Fibroblast of lung (primary cell): Measurements from ENCODE around the gene PDRG1.

Source experiments
- CTCF ChIP-seq, 2 donors: IDR thresholded peaks in 1 of 2; conservative IDR thresholded peaks in 1 of 2; 1 replicate in 1 of 2; 2 replicates in 1 of 2; pipeline ENCODE4 v1.5.1; 2011 to 2012; ENCODE audit warnings: low read length in 2 of 2, control low read depth in 1 of 2, inconsistent platforms in 1 of 2, low read depth in 1 of 2, mild to moderate bottlenecking in 1 of 2
- EZH2 ChIP-seq: IDR thresholded peaks from 2 replicates; pipeline ENCODE4 v1.5.1; 2012; ENCODE audit warnings: low read length, control low read depth, mild to moderate bottlenecking; ENCODE audit errors: missing control alignments

GRCh38 chr20:31923388-31924331 lies 28.2 kb downstream of the PDRG1 start:
- no peak for TF ChIP-seq CTCF (conservative IDR thresholded peaks at IDR 0.05 in 1 of 2, IDR thresholded peaks at IDR 0.05 in 1 of 2; ENCODE audit: low read depth in 1 of 2, low read length in 2 of 2)
- TF ChIP-seq EZH2 = no peak
